ENCODE data around the gene CACYBP.

The CACYBP gene, protein sequence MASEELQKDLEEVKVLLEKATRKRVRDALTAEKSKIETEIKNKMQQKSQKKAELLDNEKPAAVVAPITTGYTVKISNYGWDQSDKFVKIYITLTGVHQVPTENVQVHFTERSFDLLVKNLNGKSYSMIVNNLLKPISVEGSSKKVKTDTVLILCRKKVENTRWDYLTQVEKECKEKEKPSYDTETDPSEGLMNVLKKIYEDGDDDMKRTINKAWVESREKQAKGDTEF

GRCh38 chr1:174999936-175000696 lies at the start of gene CACYBP:
Gene CACYBP, plus strand, starts transcription at chr1:174999947. Its CDS starts 234 bp downstream, at chr1:175000181.
- DNase-seq = no peak

- no peak for DNase-seq
Measured at GRCh38 chr1:174953285-174954072, 46.3 kb upstream of the CACYBP start.

DNA sequence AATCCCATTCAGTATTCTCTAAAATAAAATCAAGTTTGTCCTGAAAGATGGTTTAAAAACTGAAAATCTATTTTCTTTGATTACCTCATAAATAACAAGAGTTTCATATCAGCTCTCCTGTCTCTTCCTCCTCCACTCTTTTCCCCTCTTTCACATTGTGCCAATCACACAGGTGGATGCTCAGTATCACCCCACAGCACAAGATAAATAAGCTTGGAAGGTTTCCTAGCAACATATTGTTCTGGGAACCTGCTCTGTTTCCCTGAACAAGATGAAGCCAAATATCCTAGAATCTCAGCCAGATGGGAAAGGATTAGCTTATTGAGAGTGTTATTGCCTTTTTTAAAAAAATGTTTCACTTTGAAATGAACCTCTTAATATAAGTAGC lies 45.7 kb upstream of the CACYBP start:
- DNase-seq = peak; percentile 78

DNA sequence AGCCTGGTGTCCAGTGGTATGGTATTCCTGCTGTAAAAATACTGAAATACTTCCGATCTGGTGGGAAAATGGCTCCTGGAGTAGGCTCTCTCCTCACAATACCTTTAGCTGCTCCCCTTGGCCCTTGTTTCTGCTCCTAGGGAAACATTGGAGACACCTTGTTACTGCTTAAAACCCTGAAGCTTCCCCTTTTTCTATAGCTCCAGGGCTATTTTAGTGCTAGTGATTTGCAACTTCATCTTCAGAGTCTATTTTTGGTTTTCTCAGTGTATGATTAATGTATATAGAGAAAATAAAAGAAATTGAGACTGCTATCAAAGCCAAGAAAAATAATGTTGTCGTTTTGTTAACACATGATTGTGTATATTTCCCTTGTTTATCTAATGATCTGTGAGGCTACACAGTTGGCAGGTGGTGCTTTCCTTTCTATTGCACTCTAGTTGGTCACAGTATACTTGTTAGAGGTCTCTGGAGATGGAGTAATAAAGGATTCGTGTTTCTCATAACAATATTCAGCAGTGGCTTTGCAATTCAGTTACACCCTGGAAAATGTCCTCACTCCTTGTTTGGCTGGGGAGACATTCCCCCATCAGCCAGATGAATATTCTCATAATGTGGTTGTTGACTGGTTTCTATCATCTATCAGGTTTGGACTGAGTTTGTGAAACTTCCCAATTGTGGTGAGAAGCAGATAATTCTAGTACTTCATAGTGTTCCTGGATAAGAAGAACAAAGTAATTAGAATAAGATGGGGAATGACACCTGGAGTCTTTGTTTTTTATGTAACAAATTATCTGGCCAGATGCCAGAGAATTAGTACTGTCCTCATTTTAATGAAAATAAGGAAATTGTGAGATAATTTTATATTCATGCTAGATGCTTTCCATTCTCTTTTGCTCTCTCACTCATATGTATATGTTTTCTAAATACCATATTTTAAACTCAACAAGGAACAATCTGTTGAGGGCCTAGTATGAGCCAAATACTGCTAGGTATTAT lies 44.8 kb upstream of the CACYBP start:
- peak; percentile 76 for DNase-seq

- DNase-seq = no peak
Measured at GRCh38 chr1:174956086-174956485, 43.7 kb upstream of the CACYBP start.

GRCh38 chr1:174956976-174957375 lies 42.8 kb upstream of the CACYBP start:
- DNase-seq = no peak

GRCh38 chr1:174957829-174958228 lies 41.9 kb upstream of the CACYBP start:
- DNase-seq = no peak

DNA sequence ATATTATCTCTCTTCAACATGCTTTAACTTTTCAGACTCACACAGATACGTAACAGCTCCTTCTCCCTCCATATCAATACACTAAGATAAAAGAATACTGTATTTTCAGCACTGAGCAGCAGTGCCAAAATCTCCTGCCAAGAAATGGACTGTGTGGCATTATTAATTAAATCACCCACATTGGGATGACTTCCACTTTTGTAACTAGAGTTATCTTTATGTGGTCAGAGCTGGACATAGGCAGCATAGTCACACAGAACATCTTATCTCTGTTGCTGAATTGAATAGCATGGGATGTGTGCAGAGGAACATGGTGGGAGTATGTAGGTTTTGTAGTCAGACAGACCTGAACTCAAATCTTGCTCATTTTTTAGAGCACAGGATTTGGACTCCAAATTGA lies 41.4 kb upstream of the CACYBP start:
- DNase-seq = no peak

- no peak for DNase-seq
Measured at GRCh38 chr1:174960362-174960761, 39.4 kb upstream of the CACYBP start.

- peak; percentile 25 for DNase-seq
Measured at GRCh38 chr1:174963529-174964125, 36.1 kb upstream of the CACYBP start.

DNA sequence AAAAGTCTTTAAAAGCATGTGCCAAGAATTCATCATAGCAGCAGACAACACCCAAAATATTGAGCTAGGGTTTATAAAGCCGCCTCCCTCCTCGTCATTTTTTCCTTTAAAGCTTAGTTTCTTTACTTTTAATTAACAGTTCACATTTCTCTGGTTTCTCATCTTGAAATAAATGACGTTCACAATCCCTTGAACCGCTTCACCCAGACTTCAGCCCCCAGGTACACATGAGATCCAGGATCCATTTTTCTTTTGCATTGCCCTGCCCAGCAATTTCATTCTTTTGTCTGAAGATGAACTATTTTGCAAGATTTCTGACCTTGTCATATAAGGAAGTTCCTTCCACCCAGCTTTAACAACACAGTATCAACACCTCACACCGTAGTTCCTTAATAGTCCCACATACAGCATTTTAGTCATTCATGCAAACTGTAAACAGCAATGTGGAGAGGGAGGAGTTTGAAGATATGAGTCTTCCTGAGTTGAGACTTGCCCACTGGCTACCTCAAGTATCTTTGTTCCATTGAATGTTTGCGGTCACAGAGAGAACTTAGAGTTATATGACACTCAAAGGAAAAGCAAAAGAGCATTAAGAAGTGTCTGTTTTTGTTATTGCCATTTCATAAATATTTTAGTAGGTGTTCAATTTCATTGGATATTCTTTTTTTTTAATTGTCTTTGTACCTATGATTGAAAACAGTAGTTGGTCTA lies 35.3 kb upstream of the CACYBP start:
- DNase-seq = no peak

GRCh38 chr1:174964972-174965361 lies 34.8 kb upstream of the CACYBP start:
- DNase-seq = no peak

- no peak for DNase-seq
Measured at GRCh38 chr1:174965362-174966007, 34.3 kb upstream of the CACYBP start.

DNA sequence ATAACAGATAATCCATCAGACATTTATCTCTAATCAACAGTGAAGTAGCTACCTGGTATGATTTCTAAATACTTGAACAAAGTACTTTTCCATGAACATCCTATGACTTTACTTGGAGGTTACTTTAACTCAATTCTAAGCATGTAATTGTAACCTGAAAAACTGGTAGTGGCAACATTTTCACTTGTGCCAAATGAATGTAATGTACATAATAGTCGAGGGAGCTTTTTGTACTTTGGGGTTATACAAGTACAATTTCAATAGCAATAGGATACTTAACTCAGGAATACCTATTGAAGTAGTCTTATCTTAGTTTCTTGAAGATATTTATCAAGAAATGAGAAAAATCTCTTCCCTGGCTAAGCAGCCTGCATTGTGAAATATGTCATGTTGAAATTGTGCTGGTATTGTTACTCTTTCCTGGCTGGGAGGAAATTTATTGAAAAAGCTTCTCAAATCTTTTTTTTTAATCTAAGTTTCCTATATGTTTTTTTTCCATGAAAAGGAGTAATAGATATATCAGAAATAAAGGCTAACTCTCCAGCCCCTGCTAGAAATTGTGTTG lies 33.7 kb upstream of the CACYBP start:
- DNase-seq = no peak

DNA sequence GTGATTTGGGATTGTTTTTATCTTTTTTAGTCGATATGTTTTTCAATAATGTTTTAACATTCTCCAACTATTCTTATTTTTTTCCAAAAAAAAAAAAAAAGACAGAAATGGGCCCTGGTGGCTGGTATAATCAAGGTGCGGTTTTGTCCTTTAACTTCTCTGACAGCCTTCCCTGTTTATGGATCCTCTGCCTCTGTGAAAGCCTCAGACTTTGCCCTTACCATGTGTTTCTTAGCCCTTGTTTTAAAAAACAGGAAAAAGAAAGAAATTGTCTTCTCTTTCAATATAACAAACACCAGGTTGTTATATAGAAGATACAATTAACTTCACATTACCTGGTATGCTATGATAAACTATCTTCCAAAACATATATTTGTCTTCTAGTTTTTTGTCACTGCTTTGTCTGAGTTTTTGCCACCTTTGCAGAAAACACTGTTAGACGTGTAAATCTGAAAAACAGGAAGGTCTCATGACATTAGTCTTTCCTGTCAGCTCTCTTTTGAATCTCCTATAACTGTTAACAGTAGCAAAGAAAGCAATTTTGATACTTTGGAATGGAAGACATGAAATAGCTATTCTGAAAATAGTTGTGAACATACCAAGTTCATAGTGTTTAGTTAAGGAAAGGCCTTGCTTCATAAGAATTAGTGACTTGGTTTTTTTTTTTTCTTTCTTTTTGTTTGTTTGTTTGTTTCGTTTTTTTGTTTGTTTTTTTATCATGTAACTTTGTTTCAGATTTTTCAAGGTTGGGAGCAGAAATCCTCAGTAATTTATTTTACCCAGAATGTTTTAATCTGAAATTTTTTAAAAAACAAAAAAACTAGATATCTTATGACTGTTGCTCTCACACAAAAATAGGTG lies 31.7 kb upstream of the CACYBP start:
- no peak for DNase-seq

GRCh38 chr1:174968750-174969244 lies 30.9 kb upstream of the CACYBP start:
- DNase-seq = no peak

DNA sequence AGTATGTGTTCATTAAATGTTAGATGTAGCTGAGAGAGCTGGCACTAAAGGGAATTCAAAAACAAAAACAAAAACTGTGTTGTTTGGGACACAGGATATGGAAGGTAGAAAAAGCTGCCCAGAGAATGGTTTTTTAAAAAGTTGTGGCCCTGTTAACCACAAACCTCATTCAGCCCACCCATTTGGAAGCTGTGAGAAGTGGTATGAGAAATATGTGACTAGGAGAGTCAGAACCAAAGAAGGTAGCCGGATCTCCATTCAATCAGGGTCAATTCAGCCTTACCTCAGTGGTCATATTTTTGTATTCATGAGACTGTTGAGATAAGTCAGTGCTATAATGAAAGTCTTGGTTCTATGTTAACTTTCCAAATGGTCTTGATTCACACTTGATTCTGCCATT lies 29.8 kb upstream of the CACYBP start:
- DNase-seq = no peak

DNA sequence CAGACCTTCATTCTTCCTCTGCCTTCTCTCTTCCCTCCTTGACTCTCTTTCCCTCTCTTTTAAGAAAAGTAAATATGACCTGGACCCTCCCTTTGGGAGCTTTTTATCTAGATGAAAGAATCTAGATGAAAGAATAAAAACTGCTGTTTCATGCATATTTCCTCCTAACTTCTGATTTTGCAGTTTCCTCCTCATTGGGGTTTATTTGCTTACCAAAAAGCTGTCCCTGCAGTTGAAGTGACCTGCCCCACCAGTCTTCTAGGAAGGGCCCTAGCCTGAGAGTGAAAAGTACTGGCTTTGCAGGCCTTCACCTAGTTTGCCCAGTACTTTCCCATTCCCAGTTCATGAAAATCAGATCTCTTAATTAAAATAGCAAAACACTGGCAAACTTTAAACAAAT lies 28.3 kb upstream of the CACYBP start:
- no peak for DNase-seq

- no peak for DNase-seq
Measured at GRCh38 chr1:174971902-174972301, 27.8 kb upstream of the CACYBP start.
